K562 (cell line): Measurements from ENCODE around the gene VPS33A. TPM values are rescaled to one million over a fixed set of nuclear protein-coding genes. Genes with fewer than 3 reads are reported as not detected.

Experiments used
- ATAC-seq: fragments of 200-7000 bp; cut with Tn5 transposase; 3 replicates; pipeline ENCODE4 v1.9.1; 2020; ENCODE audit warnings: moderate library complexity
- BruUV-seq: library from RNA; stranded (reverse); fragments of 400-500 nt; replicated peaks from 2 replicates; lab custom pipeline; 2021; lab: Mats Ljungman, UMichigan
- CTCF ChIA-PET: fragments of 300-600 bp; formaldehyde crosslinking; extraction: SDS; loops from one replicate; lab custom pipeline; 2021; ENCODE audit warnings: low intra/inter-chr PET ratio; lab: Yijun Ruan, JAX
- POLR2A ChIA-PET: fragments of 300-600, 350-650 bp; sonication (Branson Sonifier 250); formaldehyde crosslinking; extraction: SDS; loops from one replicate; lab custom pipeline; 2021; ENCODE audit warnings: antibody characterized with exemption, inconsistent platforms; lab: Yijun Ruan, JAX
- DNase-seq, 4 experiments: peaks; one replicate each; pipeline versions ENCODE4 v3.0.0 to v3.0.0-alpha.2; 2011 to 2018; ENCODE audit warnings: low spot score in 3 of 4, mixed read lengths in 3 of 4; ENCODE audit errors: extremely low read depth in 1 of 4
- FAIRE-seq: peaks from 2 replicates; lab custom pipeline; 2011; peaks lifted over from hg19 to GRCh38; lab: Jason Lieb, UNC
- H2AFZ ChIP-seq: 2 replicates; pipeline ENCODE4 v1.6.0; 2011; ENCODE audit warnings: low read depth, low read length, control low read depth, inconsistent platforms
- H3K27ac ChIP-seq: fragments of 200-600 bp; 3 replicates; pipeline ENCODE4 v1.8.0; 2011; ENCODE audit warnings: low read depth, mild to moderate bottlenecking, control low read depth, inconsistent platforms, low read length, moderate library complexity, mixed read lengths; ENCODE audit errors: extremely low read depth
- H3K27me3 ChIP-seq, 2 experiments: fragments of 300-600 bp in 1 of 2; 2 replicates in 1 of 2; 3 replicates in 1 of 2; pipeline versions ENCODE4 v1.6.0 to v1.8.0; 2011; ENCODE audit warnings: inconsistent platforms in 2 of 2, low read length in 2 of 2, mild to moderate bottlenecking in 1 of 2, mixed read lengths in 1 of 2, moderate library complexity in 1 of 2; ENCODE audit not compliant: control insufficient read depth in 2 of 2, insufficient read depth in 2 of 2
- H3K36me3 ChIP-seq: fragments of 300-600 bp; 3 replicates; pipeline ENCODE4 v1.8.0; 2011; ENCODE audit warnings: mild to moderate bottlenecking, low read length, inconsistent platforms; ENCODE audit not compliant: control insufficient read depth, insufficient read depth
- H3K4me1 ChIP-seq, 2 experiments: fragments of 200-600 bp in 1 of 2; replicated peaks in 1 of 2; 2 replicates in 1 of 2; 3 replicates in 1 of 2; pipeline versions ENCODE4 v1.5.1 to v1.8.0; 2011; ENCODE audit warnings: inconsistent platforms in 2 of 2, low read length in 2 of 2, mild to moderate bottlenecking in 1 of 2, mixed read lengths in 1 of 2, moderate library complexity in 1 of 2; ENCODE audit not compliant: control insufficient read depth in 2 of 2, insufficient read depth in 2 of 2
- H3K4me2 ChIP-seq: 2 replicates; pipeline ENCODE4 v1.6.1; 2011; ENCODE audit warnings: low read length, control low read depth, inconsistent platforms, mixed read lengths; ENCODE audit not compliant: insufficient read depth
- H3K4me3 ChIP-seq: fragments of 200-600 bp; sonication (generic), shearing (Covaris generic); 2 replicates; pipeline ENCODE4 v1.5.1; 2016; ENCODE audit warnings: control low read depth, inconsistent platforms
- H3K79me2 ChIP-seq: fragments of 200-600 bp; 3 replicates; pipeline ENCODE4 v1.8.0; 2011; ENCODE audit warnings: low read length, inconsistent platforms; ENCODE audit not compliant: control insufficient read depth, insufficient read depth
- H3K9ac ChIP-seq, 2 experiments: 2 replicates each; pipeline versions ENCODE4 v1.6.0 to v1.6.1; 2011; ENCODE audit warnings: low read depth in 2 of 2, low read length in 2 of 2, control low read depth in 1 of 2, inconsistent platforms in 1 of 2, mild to moderate bottlenecking in 1 of 2, mixed read lengths in 1 of 2; ENCODE audit not compliant: insufficient read depth in 1 of 2
- H3K9me1 ChIP-seq: one replicate; pipeline ENCODE4 v1.6.0; 2011; ENCODE audit warnings: inconsistent platforms, mild to moderate bottlenecking, low read length, moderate library complexity; ENCODE audit not compliant: control insufficient read depth, insufficient read depth
- H3K9me3 ChIP-seq: replicated peaks from 2 replicates; pipeline ENCODE4 v1.5.1; 2011; ENCODE audit warnings: low read depth, low read length, inconsistent platforms; ENCODE audit not compliant: control insufficient read depth, insufficient read depth
- H4K20me1 ChIP-seq: replicated peaks from 2 replicates; pipeline ENCODE4 v1.6.1; 2011; ENCODE audit warnings: low read length, inconsistent platforms, mixed read lengths; ENCODE audit not compliant: control insufficient read depth, insufficient read depth
- CREB1 ChIP-seq, 2 experiments: sonication (generic) in 1 of 2; formaldehyde crosslinking in 1 of 2; IDR thresholded peaks; 2 replicates each; pipeline versions ENCODE4 v1.6.1 to v1.8.0; 2012 to 2022; ENCODE audit warnings: inconsistent platforms in 1 of 2, mild to moderate bottlenecking in 1 of 2, missing genetic modification reagents in 1 of 2, moderate library complexity in 1 of 2
- EHMT2 ChIP-seq: fragments of 450-650 bp; IDR thresholded peaks from 2 replicates; pipeline ENCODE4 v1.6.1; 2018; ENCODE audit warnings: antibody characterized with exemption
- FOXM1 ChIP-seq, 2 experiments: fragments of 450-650 bp in 1 of 2; sonication (generic) in 1 of 2; formaldehyde crosslinking in 1 of 2; IDR thresholded peaks; 2 replicates each; pipeline versions ENCODE4 v1.6.1 to v1.9.0; 2017 to 2022; ENCODE audit warnings: low read depth in 2 of 2, mild to moderate bottlenecking in 2 of 2, missing genetic modification reagents in 1 of 2, moderate library complexity in 1 of 2
- HDAC3 ChIP-seq: fragments of 450-650 bp; IDR thresholded peaks from 2 replicates; pipeline ENCODE4 v1.6.1; 2018; ENCODE audit warnings: borderline replicate concordance, mild to moderate bottlenecking, moderate library complexity; ENCODE audit not compliant: partially characterized antibody
- HNRNPH1 ChIP-seq: fragments of 200-400 bp; formaldehyde crosslinking; optimal IDR thresholded peaks from 2 replicates; pipeline ENCODE3; 2017; ENCODE audit warnings: low read depth, mild to moderate bottlenecking, low read length, moderate library complexity
- JUN ChIP-seq, 2 experiments: sonication (generic) in 1 of 2; formaldehyde crosslinking in 1 of 2; IDR thresholded peaks; 2 replicates each; pipeline versions ENCODE4 v1.6.1 to v1.8.0; 2012 to 2022; ENCODE audit warnings: borderline replicate concordance in 2 of 2, mild to moderate bottlenecking in 2 of 2, improper control_type of control experiment in 1 of 2, low read depth in 1 of 2, low read length in 1 of 2, missing genetic modification reagents in 1 of 2
- KLF1 ChIP-seq: fragments of 450-650 bp; IDR thresholded peaks from 2 replicates; pipeline ENCODE4 v1.6.1; 2016; ENCODE audit warnings: missing genetic modification characterization, missing compliant biosample characterization
- NFRKB ChIP-seq: fragments of 450-650 bp; IDR thresholded peaks from 2 replicates; pipeline ENCODE4 v1.6.1; 2016; ENCODE audit warnings: low read depth
- PRMT5 ChIP-seq: sonication (generic); formaldehyde crosslinking; IDR thresholded peaks from 2 replicates; pipeline ENCODE4 v1.5.0; 2020; ENCODE audit warnings: missing genetic modification reagents
- RBM25 ChIP-seq: fragments of 200-400 bp; formaldehyde crosslinking; IDR thresholded peaks from 2 replicates; pipeline ENCODE4 v1.6.1; 2018; ENCODE audit warnings: low read length, low read depth, moderate library complexity; ENCODE audit not compliant: severe bottlenecking
- TAF1 ChIP-seq: IDR thresholded peaks from 2 replicates; pipeline ENCODE4 v1.6.1; 2011; ENCODE audit warnings: mild to moderate bottlenecking, low read length, moderate library complexity; ENCODE audit not compliant: insufficient read depth, control insufficient read depth, severe bottlenecking; ENCODE audit errors: extremely low read depth
- UBTF ChIP-seq, 2 experiments: IDR thresholded peaks; 2 replicates each; pipeline ENCODE4 v1.6.1; 2012; ENCODE audit warnings: improper control_type of control experiment in 2 of 2, low read depth in 2 of 2, low read length in 2 of 2, borderline replicate concordance in 1 of 2
- ZBTB33 ChIP-seq: sonication (generic); formaldehyde crosslinking; IDR thresholded peaks from 2 replicates; pipeline ENCODE4 v1.8.1; 2023; ENCODE audit warnings: mild to moderate bottlenecking, missing genetic modification reagents
- ZFP1 ChIP-seq: fragments of 450-650 bp; formaldehyde crosslinking; IDR thresholded peaks from 2 replicates; pipeline ENCODE4 v1.4.0; 2020; ENCODE audit warnings: mild to moderate bottlenecking, mixed read lengths
- ZKSCAN1 ChIP-seq: fragments of 150-350 bp; IDR thresholded peaks from 2 replicates; pipeline ENCODE4 v1.6.1; 2016; ENCODE audit warnings: low read depth, low read length
- ZNF511 ChIP-seq: sonication (generic); formaldehyde crosslinking; IDR thresholded peaks from 2 replicates; pipeline ENCODE4 v1.8.0; 2022; ENCODE audit warnings: mild to moderate bottlenecking, missing genetic modification reagents
- WGBS: fragments of 100-300 bp; shearing (Covaris generic); methylation state at CpG from one replicate; pipeline ENCODE4 v1.1.6; 2016; ENCODE audit warnings: low coverage, mixed read lengths; ENCODE audit not compliant: insufficient coverage; ENCODE audit errors: missing lambda C conversion rate; 5-methylcytosine and 5-hydroxymethylcytosine counted together
- in situ Hi-C: fragments of 300-500 bp; cut with MboI; formaldehyde crosslinking; loops from 4 replicates; pipeline ENCODE4 v1.15.0; 2018; ENCODE audit warnings: inconsistent platforms, mixed read lengths
- intact Hi-C: fragments of 100-400 bp; cut with micrococcal nuclease; formaldehyde crosslinking; loops from 2 replicates; pipeline ENCODE4 v1.14.2; 2022
- polyA plus RNA-seq, 8 experiments: library from polyadenylated mRNA; depleted of rRNA in 4 of 8; stranded (reverse) in 5 of 8; unstranded in 3 of 8; fragments of >200 nt; fragmentation: Nextera tagmentation in 2 of 8; fragmentation: Illumina TruSeq in 1 of 8; extraction: Ambion mirVana in 2 of 8; extraction: Trizol in 1 of 8; gene quantifications; 2 replicates each; pipeline versions ENCODE4 v1.2.1 to v1.2.3, GENCODE V29; 2011 to 2014; ENCODE audit warnings: inconsistent platforms in 1 of 8, missing spikeins in 1 of 8
- total RNA-seq, 7 experiments: library from RNA; depleted of rRNA in 6 of 7; stranded (reverse); fragments of >200 nt in 6 of 7; fragmentation: Illumina TruSeq in 2 of 7; extraction: Trizol in 2 of 7; gene quantifications; 2 replicates each; pipeline versions ENCODE4 v1.2.1 to v1.2.3, GENCODE V29; 2011 to 2021; ENCODE audit warnings: low replicate concordance in 1 of 7

Gene VPS33A
- total and polyA plus RNA-seq, 9 of the 15 experiments (the other 6 are each of a cell fraction or from before 2014, with no cell fraction given), result 10.6 to 34.3 (median 25.3) TPM

- no peak overlapping the region for H3K4me2 ChIP-seq
- FAIRE-seq (no peak), DNase-seq (no peak), ATAC-seq (no peak)
- ChIA-PET CTCF (no interaction called here), POLR2A (interaction anchor here (0.6 to 1.0 kb wide), 2 partner anchors 12 to 246 kb away, joined by 3 read pairs; no protein-coding TSS in a partner anchor)
- H3K4me1 ChIP-seq, result no peaks in the 10 kb centered on the region
- intact Hi-C loops, result no loop called here
- H3K79me2 ChIP-seq, result no peaks in the 10 kb centered on the region
- no peak overlapping the region for H3K4me3 ChIP-seq
- H3K27ac ChIP-seq, result no peak overlapping the region
- H3K9ac ChIP-seq, result no peak overlapping the region
- H4K20me1 ChIP-seq, result 0 out of 2 replicates have a peak, but pooled peaks cover 3% of the 10 kb centered on the region
- H3K27me3 ChIP-seq, result no peaks in the 10 kb centered on the region
- no TSS peak for BruUV-seq
- WGBS, result 87% methylated on average over 3 of the region's 3 CpGs
- no peak overlapping the region for H2AFZ ChIP-seq
- in situ Hi-C loops, result no loop called here
- H3K9me1 ChIP-seq, result no peaks in the 10 kb centered on the region
- peaks cover 19% of the 10 kb centered on the region; the same call in 2 of the 3 replicates for H3K36me3 ChIP-seq
- no peaks in the 10 kb centered on the region for H3K9me3 ChIP-seq
- TF ChIP-seq ZBTB33 (CRISPR knock-in tag) (no peak), HDAC3 (no peak), FOXM1 (IDR thresholded peaks at IDR 0.05; ENCODE audit: low read depth) (no peak), FOXM1 (CRISPR knock-in tag; IDR thresholded peaks at IDR 0.05; ENCODE audit: low read depth) (no peak), HNRNPH1 (no peak), PRMT5 (CRISPR knock-in tag) (no peak), NFRKB (no peak), EHMT2 (no peak), ZFP1 (CRISPR knock-in tag) (no peak), RBM25 (no peak), KLF1 (tag) (no peak), UBTF (IDR thresholded peaks at IDR 0.05; ENCODE audit: borderline replicate concordance in 1 of 2, low read depth in 2 of 2, low read length in 2 of 2) (no peak), TAF1 (no peak), CREB1 (IDR thresholded peaks at IDR 0.05) (no peak), CREB1 (CRISPR knock-in tag; IDR thresholded peaks at IDR 0.05) (no peak), ZNF511 (CRISPR knock-in tag) (no peak), ZKSCAN1 (no peak), JUN (IDR thresholded peaks at IDR 0.05; ENCODE audit: borderline replicate concordance, low read depth, low read length) (no peak), JUN (CRISPR knock-in tag; IDR thresholded peaks at IDR 0.05; ENCODE audit: borderline replicate concordance) (no peak)
Observed at GRCh38 chr12:122310626-122311333, 44.5 kb upstream of the VPS33A start.
